A549 (cell line): ENCODE data around the gene INPP5A. TPM values are rescaled to one million over a fixed set of nuclear protein-coding genes. Genes with fewer than 3 reads are reported as not detected.

ENCODE experiments used
- ATAC-seq, 2 experiments: fragments of 200-7000 bp in 1 of 2; fragments of >200 bp in 1 of 2; cut with Nextera tagmentation in 1 of 2; cut with Tn5 transposase in 1 of 2; 3 replicates each; pipeline versions ENCODE4 v1.8.0 to v1.9.1; 2018 to 2020; ENCODE audit warnings: mild to moderate bottlenecking in 1 of 2, moderate library complexity in 1 of 2
- CTCF ChIA-PET: fragments of 300-600 bp; sonication (Branson Sonifier 250); formaldehyde crosslinking; extraction: SDS; loops from one replicate; lab custom pipeline; 2021; ENCODE audit warnings: antibody characterized with exemption, inconsistent platforms; lab: Yijun Ruan, JAX
- POLR2A ChIA-PET: fragments of 350-600 bp; formaldehyde crosslinking; extraction: SDS; loops from one replicate; lab custom pipeline; 2021; ENCODE audit warnings: antibody characterized with exemption, inconsistent platforms; lab: Yijun Ruan, JAX
- DNase-seq, 2 experiments: peaks; one replicate each; pipeline versions ENCODE4 v3.0.0 to v3.0.0-alpha.2; 2011 to 2016; ENCODE audit warnings: low read depth in 1 of 2, low spot score in 1 of 2
- FAIRE-seq: peaks from 2 replicates; lab custom pipeline; 2011; peaks lifted over from hg19 to GRCh38; lab: Jason Lieb, UNC
- H3K27ac ChIP-seq, 2 experiments: fragments of >200 bp; sonication (Bioruptor Twin); formaldehyde crosslinking; 3 replicates each; pipeline ENCODE4 v1.5.1; 2016 to 2017
- H3K4me1 ChIP-seq: fragments of >200 bp; sonication (Bioruptor Twin); formaldehyde crosslinking; 3 replicates; pipeline ENCODE4 v1.6.1; 2016
- H3K4me2 ChIP-seq: fragments of >200 bp; sonication (Bioruptor Twin); formaldehyde crosslinking; 3 replicates; pipeline ENCODE4 v1.6.1; 2016
- H3K4me3 ChIP-seq: fragments of >200 bp; sonication (Bioruptor Twin); formaldehyde crosslinking; 3 replicates; pipeline ENCODE4 v1.5.1; 2016
- H3K9me3 ChIP-seq: fragments of >200 bp; sonication (Bioruptor Twin); formaldehyde crosslinking; 3 replicates; pipeline ENCODE4 v1.6.1; 2016
- BCL3 ChIP-seq: fragments of >200 bp; sonication (Bioruptor Twin); formaldehyde crosslinking; IDR thresholded peaks from 3 replicates; pipeline ENCODE4 v1.6.1; 2016
- BHLHE40 ChIP-seq: IDR thresholded peaks from 2 replicates; pipeline ENCODE4 v1.6.1; 2012; ENCODE audit warnings: low read depth, low read length, inconsistent platforms
- CHD2 ChIP-seq: fragments of 150-350 bp; IDR thresholded peaks from 2 replicates; pipeline ENCODE4 v1.6.1; 2014; ENCODE audit warnings: low read length; ENCODE audit not compliant: partially characterized antibody
- E2F6 ChIP-seq: IDR thresholded peaks from 2 replicates; pipeline ENCODE4 v1.6.1; 2012; ENCODE audit warnings: low read depth, borderline replicate concordance
- HMGXB4 ChIP-seq: fragments of 250-450 bp; sonication (Bioruptor Pico); IDR thresholded peaks from 2 replicates; pipeline ENCODE4 v1.5.0; 2021; ENCODE audit warnings: mild to moderate bottlenecking, moderate library complexity, borderline replicate concordance
- JUN ChIP-seq, 2 experiments: fragments of >200 bp; sonication (Bioruptor Twin); formaldehyde crosslinking; IDR thresholded peaks; 2 replicates in 1 of 2; 3 replicates in 1 of 2; pipeline ENCODE4 v1.6.1; 2016 to 2017
- KDM1A ChIP-seq: fragments of 200-600 bp; sonication (generic); IDR thresholded peaks from 2 replicates; pipeline ENCODE4 v1.6.1; 2016; ENCODE audit warnings: low read depth, mild to moderate bottlenecking
- MAX ChIP-seq: IDR thresholded peaks from 2 replicates; pipeline ENCODE4 v1.6.1; 2012
- MYC ChIP-seq: IDR thresholded peaks from 2 replicates; pipeline ENCODE4 v1.6.1; 2012; ENCODE audit warnings: mild to moderate bottlenecking, inconsistent platforms, low read length, improper control_type of control experiment, borderline replicate concordance
- NFE2L2 ChIP-seq: fragments of 150-350 bp; conservative IDR thresholded peaks from 2 replicates; pipeline ENCODE4 v1.6.1; 2014; ENCODE audit warnings: low read length
- NPAS2 ChIP-seq: fragments of 250-450 bp; sonication (Bioruptor Pico); IDR thresholded peaks from 2 replicates; pipeline ENCODE4 v1.8.0; 2022; ENCODE audit warnings: mild to moderate bottlenecking, moderate library complexity, borderline replicate concordance
- PBX3 ChIP-seq: IDR thresholded peaks from 2 replicates; pipeline ENCODE4 v1.6.1; 2012
- RAD21 ChIP-seq, 2 experiments: fragments of >200 bp in 1 of 2; sonication (Bioruptor Twin) in 1 of 2; formaldehyde crosslinking in 1 of 2; IDR thresholded peaks in 1 of 2; conservative IDR thresholded peaks in 1 of 2; 2 replicates in 1 of 2; 3 replicates in 1 of 2; pipeline ENCODE4 v1.6.1; 2012 to 2018; ENCODE audit warnings: inconsistent platforms in 1 of 2
- RARB ChIP-seq: fragments of 250-450 bp; sonication (Bioruptor Pico); IDR thresholded peaks from 2 replicates; pipeline ENCODE4 v1.8.0; 2021; ENCODE audit warnings: mild to moderate bottlenecking, moderate library complexity
- RFX5 ChIP-seq: fragments of 450-650 bp; IDR thresholded peaks from 2 replicates; pipeline ENCODE4 v1.7.1; 2014; ENCODE audit warnings: antibody characterized with exemption, mild to moderate bottlenecking, moderate library complexity
- USF2 ChIP-seq: fragments of 450-650 bp; IDR thresholded peaks from 2 replicates; pipeline ENCODE4 v1.6.1; 2014; ENCODE audit warnings: antibody characterized with exemption
- ZNF302 ChIP-seq: fragments of 250-450 bp; sonication (Bioruptor Pico); IDR thresholded peaks from 2 replicates; pipeline ENCODE4 v1.9.0; 2021; ENCODE audit warnings: inconsistent platforms, mild to moderate bottlenecking, moderate library complexity
- ZSCAN20 ChIP-seq: fragments of 250-450 bp; sonication (Bioruptor Pico); IDR thresholded peaks from 2 replicates; pipeline ENCODE4 v1.8.0; 2022; ENCODE audit warnings: mild to moderate bottlenecking, moderate library complexity
- WGBS: methylation state at CpG from one replicate; pipeline ENCODE4 v1.1.6; 2017; ENCODE audit errors: missing lambda C conversion rate; 5-methylcytosine and 5-hydroxymethylcytosine counted together
- polyA plus RNA-seq, 4 experiments: library from polyadenylated mRNA; depleted of rRNA in 3 of 4; stranded (reverse); fragments of >200 nt; fragmentation: RNase III in 1 of 4; extraction: RNeasy Plus Mini Kit Qiagen cat#74134 plus additional on column Dnase treatment in 1 of 4; gene quantifications; 2 replicates in 3 of 4; 3 replicates in 1 of 4; pipeline ENCODE4 v1.2.3, GENCODE V29; 2011 to 2017

Gene INPP5A
- polyA plus RNA-seq, 2 of the 4 experiments (the other 2 are of a cell fraction), result 13.7 to 15.1 TPM

GRCh38 chr10:132788180-132788830 lies 250.7 kb downstream of the INPP5A start (continued):
- TF ChIP-seq CHD2 (no peak), HMGXB4 (no peak), MAX (no peak), NPAS2 (CRISPR knock-in tag) (no peak), RFX5 (no peak), BHLHE40 (no peak), E2F6 (no peak), RAD21 (conservative IDR thresholded peaks at IDR 0.05 in 1 of 2, IDR thresholded peaks at IDR 0.05 in 1 of 2) (peak; percentile 32 to 52; a peak in 4 of 5 replicates), KDM1A (no peak), NFE2L2 (no peak)

GRCh38 chr10:132788831-132789219 lies 251.2 kb downstream of the INPP5A start:
- Histone ChIP-seq H3K4me2 (peak overlapping the region; percentile 95), H3K4me3 (no peak overlapping the region; the same call in 2 of the 3 replicates), H3K9me3 (no peaks in the 10 kb centered on the region), H3K27ac (no peak overlapping the region)
- 3% methylated on average over 14 of the region's 30 CpGs for WGBS
- POLR2A ChIA-PET, result no interaction called here
- DNase-seq (no peak), ATAC-seq (no peak), FAIRE-seq (no peak)
- TF ChIP-seq JUN (IDR thresholded peaks at IDR 0.05), result no peak
- no peak for TF ChIP-seq PBX3
- TF ChIP-seq BCL3, result no peak
- no peak for TF ChIP-seq ZNF302
- TF ChIP-seq, all 56 proteins: peak for 0
- H3K4me1 ChIP-seq, result peaks cover 27% of the 10 kb centered on the region
- CTCF ChIA-PET, result interaction anchor here (0.7 to 4.6 kb wide), 2 partner anchors 18 to 134 kb away, joined by 3 to 41 read pairs; no protein-coding TSS in a partner anchor

GRCh38 chr10:132789659-132790148 lies 252.1 kb downstream of the INPP5A start:
- Histone ChIP-seq H3K27ac (no peak overlapping the region), H3K9me3 (no peaks in the 10 kb centered on the region), H3K4me1 (peaks cover 31% of the 10 kb centered on the region), H3K4me3 (no peak overlapping the region), H3K4me2 (no peak overlapping the region)
- ChIA-PET CTCF (interaction anchor here (4.6 kb wide), 1 partner anchor 135 kb away, joined by 41 read pairs; no protein-coding TSS in a partner anchor), POLR2A (no interaction called here)
- DNase-seq (no peak), ATAC-seq (no peak), FAIRE-seq (no peak)
- WGBS, result 46% methylated on average over 7 of the region's 15 CpGs
- TF ChIP-seq ZSCAN20 (CRISPR knock-in tag) (no peak), USF2 (no peak), MYC (no peak), RARB (CRISPR knock-in tag) (no peak), E2F6 (no peak)
